Measurements from ENCODE around the gene GPRC6A.
A peak's percentile ranks its signal among the peaks of the same experiment; 100 is the strongest.
"Not testable (repeated sequence)": the region's sequence is repeated elsewhere in the genome, so short reads cannot be mapped to it uniquely, and the experiment has no call there.

Gene GPRC6A

DNA sequence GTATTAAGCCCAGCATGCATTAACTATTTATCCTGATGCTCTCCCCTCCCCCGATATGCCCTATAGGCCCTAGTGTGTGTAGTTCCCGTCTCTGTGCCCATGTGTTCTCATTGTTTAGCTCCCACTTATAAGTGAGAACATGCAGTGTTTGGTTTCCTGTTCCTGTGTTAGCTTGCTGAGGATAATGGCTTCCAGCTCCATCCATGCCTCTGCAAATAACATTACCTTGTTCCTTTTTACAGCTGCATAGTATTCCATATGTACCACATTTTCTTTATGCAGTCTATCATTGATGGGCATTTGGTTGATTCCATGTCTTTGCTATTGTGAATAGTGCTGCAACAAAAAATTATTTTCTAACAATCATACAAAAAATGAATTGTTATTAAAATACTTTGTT, 5.6 kb upstream of the GPRC6A start:
- CTCF ChIA-PET: interaction anchor here (0.9 kb wide), 1 partner anchor 24 kb away, joined by 3 read pairs; no protein-coding TSS in a partner anchor
- H3K9me3 ChIP-seq (ENCODE audit: control insufficient read depth, insufficient read depth, low read depth, low read length); H3K4me1 ChIP-seq (ENCODE audit: control insufficient read depth, insufficient read depth, low read length); H3K36me3 ChIP-seq (ENCODE audit: control insufficient read depth in 2 of 2, insufficient read depth in 1 of 2, low read length in 2 of 2); H3K4me3 ChIP-seq (ENCODE audit: low read depth, low read length); H3K27ac ChIP-seq (ENCODE audit: extremely low read depth, low read depth, low read length); POLR2A ChIA-PET: not testable (repeated sequence)
- TF ChIP-seq, protein P1, sequence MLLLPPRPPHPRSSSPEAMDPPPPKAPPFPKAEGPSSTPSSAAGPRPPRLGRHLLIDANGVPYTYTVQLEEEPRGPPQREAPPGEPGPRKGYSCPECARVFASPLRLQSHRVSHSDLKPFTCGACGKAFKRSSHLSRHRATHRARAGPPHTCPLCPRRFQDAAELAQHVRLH (tag by site-specific recombination; IDR thresholded peaks at IDR 0.05): peak; percentile 67; the same call in 1 of the 2 replicates
- TF ChIP-seq ZNF146 (tag by site-specific recombination; IDR thresholded peaks at IDR 0.05): peak; percentile 85

DNA sequence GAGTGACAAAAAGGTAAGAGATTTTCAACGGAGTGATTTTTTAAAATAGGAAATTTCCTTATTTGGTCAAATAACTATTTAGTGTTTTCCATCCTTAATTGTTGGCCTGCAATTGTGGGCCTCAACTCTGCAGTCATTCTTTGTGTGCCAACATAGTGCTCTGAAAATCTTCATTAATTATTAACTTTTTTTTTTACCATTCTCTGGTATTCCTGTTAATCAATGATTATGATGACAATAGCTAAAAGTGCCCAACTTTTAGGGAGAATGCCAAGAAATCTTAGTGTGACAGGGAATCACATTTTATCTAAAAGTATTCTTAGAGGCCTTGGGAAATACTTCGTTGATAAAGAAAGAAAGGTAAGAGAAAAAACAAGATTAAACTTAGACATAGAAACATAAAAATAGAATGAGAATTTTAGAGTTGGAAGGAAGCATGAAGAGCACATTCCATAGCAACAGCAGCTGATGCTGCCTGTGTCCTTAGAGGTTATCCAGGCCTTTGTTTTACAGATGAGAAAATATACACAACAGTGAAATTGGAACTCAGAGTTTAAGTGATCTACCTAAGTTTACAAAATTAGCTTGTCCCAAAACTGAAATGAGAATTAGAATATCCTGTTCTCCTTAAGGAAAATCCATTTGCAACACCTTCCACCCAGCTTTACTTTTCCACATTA, 1.2 kb downstream of the GPRC6A start:
- ChIA-PET POLR2A (no interaction called here), CTCF (interaction anchor here (0.6 kb wide), 1 partner anchor 267 kb away, joined by 3 read pairs; no protein-coding TSS in a partner anchor)
- TF ChIP-seq ZNF654 (tag by site-specific recombination; IDR thresholded peaks at IDR 0.05; ENCODE audit: low read depth): no peak
- TF ChIP-seq ZNF600 (tag by site-specific recombination; IDR thresholded peaks at IDR 0.05): no peak
- TF ChIP-seq ZNF341 (tag by site-specific recombination; IDR thresholded peaks at IDR 0.05; ENCODE audit: low read depth): no peak
- no peak for TF ChIP-seq ZNF169 (tag by site-specific recombination; IDR thresholded peaks at IDR 0.05)
- no peak for TF ChIP-seq ZNF366 (tag by site-specific recombination; conservative IDR thresholded peaks at IDR 0.05)
- no peak for TF ChIP-seq ZNF660 (tag by site-specific recombination; IDR thresholded peaks at IDR 0.05)
- no peak for TF ChIP-seq ZNF768 (tag by site-specific recombination; IDR thresholded peaks at IDR 0.05)
- no peak for TF ChIP-seq ZNF785 (tag by site-specific recombination; IDR thresholded peaks at IDR 0.05)
- TF ChIP-seq, protein P2, sequence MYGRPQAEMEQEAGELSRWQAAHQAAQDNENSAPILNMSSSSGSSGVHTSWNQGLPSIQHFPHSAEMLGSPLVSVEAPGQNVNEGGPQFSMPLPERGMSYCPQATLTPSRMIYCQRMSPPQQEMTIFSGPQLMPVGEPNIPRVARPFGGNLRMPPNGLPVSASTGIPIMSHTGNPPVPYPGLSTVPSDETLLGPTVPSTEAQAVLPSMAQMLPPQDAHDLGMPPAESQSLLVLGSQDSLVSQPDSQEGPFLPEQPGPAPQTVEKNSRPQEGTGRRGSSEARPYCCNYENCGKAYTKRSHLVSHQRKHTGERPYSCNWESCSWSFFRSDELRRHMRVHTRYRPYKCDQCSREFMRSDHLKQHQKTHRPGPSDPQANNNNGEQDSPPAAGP (tag by site-specific recombination; IDR thresholded peaks at IDR 0.05): no peak
- no peak for TF ChIP-seq ZNF701 (tag by site-specific recombination; IDR thresholded peaks at IDR 0.05)
- TF ChIP-seq ZNF133 (tag by site-specific recombination; IDR thresholded peaks at IDR 0.05): no peak
- TF ChIP-seq, protein P3, sequence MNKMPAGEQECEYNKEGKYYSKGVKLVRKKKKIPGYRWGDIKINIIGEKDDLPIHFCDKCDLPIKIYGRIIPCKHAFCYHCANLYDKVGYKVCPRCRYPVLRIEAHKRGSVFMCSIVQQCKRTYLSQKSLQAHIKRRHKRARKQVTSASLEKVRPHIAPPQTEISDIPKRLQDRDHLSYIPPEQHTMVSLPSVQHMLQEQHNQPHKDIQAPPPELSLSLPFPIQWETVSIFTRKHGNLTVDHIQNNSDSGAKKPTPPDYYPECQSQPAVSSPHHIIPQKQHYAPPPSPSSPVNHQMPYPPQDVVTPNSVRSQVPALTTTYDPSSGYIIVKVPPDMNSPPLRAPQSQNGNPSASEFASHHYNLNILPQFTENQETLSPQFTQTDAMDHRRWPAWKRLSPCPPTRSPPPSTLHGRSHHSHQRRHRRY (tag by site-specific recombination; IDR thresholded peaks at IDR 0.05): no peak
- TF ChIP-seq ZNF623 (tag by site-specific recombination; IDR thresholded peaks at IDR 0.05): no peak
- no peak for TF ChIP-seq SCRT1 (tag by site-specific recombination; IDR thresholded peaks at IDR 0.05; ENCODE audit: borderline replicate concordance)
- TF ChIP-seq ZNF19 (tag by site-specific recombination; IDR thresholded peaks at IDR 0.05; ENCODE audit: low read depth): no peak
- no peak for TF ChIP-seq ZSCAN30 (tag by site-specific recombination; IDR thresholded peaks at IDR 0.05)
- no peak for TF ChIP-seq HOXA7 (CRISPR knock-in tag; IDR thresholded peaks at IDR 0.05; ENCODE audit: borderline replicate concordance)
- no peak for TF ChIP-seq ZNF2 (tag by site-specific recombination; IDR thresholded peaks at IDR 0.05)
- Histone ChIP-seq H3K36me3 (ENCODE audit: control insufficient read depth in 2 of 2, insufficient read depth in 1 of 2, low read length in 2 of 2) (no peaks in the 10 kb centered on the region), H3K9me3 (ENCODE audit: control insufficient read depth, insufficient read depth, low read depth, low read length) (no peaks in the 10 kb centered on the region), H3K27ac (ENCODE audit: extremely low read depth, low read depth, low read length) (no peak overlapping the region), H3K4me3 (ENCODE audit: low read depth, low read length) (no peak overlapping the region), H3K4me1 (ENCODE audit: control insufficient read depth, insufficient read depth, low read length) (no peaks in the 10 kb centered on the region)

DNA sequence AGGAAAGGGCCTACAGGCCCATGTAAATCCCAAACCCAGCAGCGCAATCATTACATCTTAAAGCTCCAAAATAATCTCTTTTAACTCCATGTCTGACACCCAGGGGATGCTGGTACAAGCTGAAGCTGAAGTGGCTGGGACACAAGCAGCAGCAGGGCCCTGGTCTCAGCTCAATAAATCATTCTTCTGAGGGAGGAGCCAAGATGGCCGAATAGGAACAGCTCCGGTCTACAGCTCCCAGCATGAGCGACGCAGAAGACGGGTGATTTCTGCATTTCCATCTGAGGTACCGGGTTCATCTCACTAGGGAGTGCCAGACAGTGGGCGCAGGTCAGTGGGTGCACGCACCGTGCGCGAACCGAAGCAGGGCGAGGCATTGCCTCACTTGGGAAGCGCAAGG, 12.5 kb downstream of the GPRC6A start:
- H3K9me3 ChIP-seq (ENCODE audit: control insufficient read depth, insufficient read depth, low read depth, low read length); POLR2A ChIA-PET; H3K36me3 ChIP-seq (ENCODE audit: control insufficient read depth in 2 of 2, insufficient read depth in 1 of 2, low read length in 2 of 2); H3K4me3 ChIP-seq (ENCODE audit: low read depth, low read length); H3K27ac ChIP-seq (ENCODE audit: extremely low read depth, low read depth, low read length); H3K4me1 ChIP-seq (ENCODE audit: control insufficient read depth, insufficient read depth, low read length); CTCF ChIA-PET: not testable (repeated sequence)

Measured in HEK293 (cell line).